GM12878 (cell line): ENCODE measurements around the gene ERC2. TPM values are rescaled to one million over a fixed set of nuclear protein-coding genes. Genes with fewer than 3 reads are reported as not detected.

ENCODE experiments used
- ATAC-seq: fragments of 200-7000 bp; cut with Tn5 transposase; 3 replicates; pipeline ENCODE4 v1.9.1; 2020; ENCODE audit warnings: mild to moderate bottlenecking, moderate library complexity
- BruUV-seq: library from RNA; stranded (reverse); fragments of 400-500 nt; replicated peaks from 2 replicates; lab custom pipeline; 2021; lab: Mats Ljungman, UMichigan
- CTCF ChIA-PET: fragments of 300-600 bp; sonication (Branson Sonifier 250); formaldehyde crosslinking; extraction: SDS; loops from one replicate; lab custom pipeline; 2021; ENCODE audit warnings: inconsistent platforms; lab: Yijun Ruan, JAX
- POLR2A ChIA-PET: fragments of 350-600 bp; formaldehyde crosslinking; extraction: SDS; loops from one replicate; lab custom pipeline; 2021; ENCODE audit warnings: inconsistent platforms; lab: Charles Lee
- RAD21 ChIA-PET: fragments of 300-600 bp; sonication (Branson Sonifier 250); formaldehyde crosslinking; loops from one replicate; lab custom pipeline; 2023; ENCODE audit warnings: antibody characterized with exemption; ENCODE audit not compliant: unreplicated experiment; lab: Charles Lee
- SMC1A ChIA-PET: fragments of 300-600 bp; sonication (Branson Sonifier 250); formaldehyde crosslinking; loops from one replicate; lab custom pipeline; 2023; ENCODE audit not compliant: unreplicated experiment, uncharacterized antibody; lab: Charles Lee
- DNase-seq: peaks from one replicate; pipeline ENCODE4 v3.0.0-alpha.2; 2011; ENCODE audit warnings: low read depth, low spot score
- FAIRE-seq: peaks from 3 replicates; lab custom pipeline; 2011; peaks lifted over from hg19 to GRCh38; lab: Jason Lieb, UNC
- H2AFZ ChIP-seq: 2 replicates; pipeline ENCODE4 v1.6.0; 2011; ENCODE audit warnings: low read depth, low read length, control low read depth; ENCODE audit not compliant: control insufficient read depth
- H3K27ac ChIP-seq: 2 replicates; pipeline ENCODE4 v1.5.1; 2011; ENCODE audit warnings: control low read depth; ENCODE audit not compliant: control insufficient read depth, insufficient read depth
- H3K27me3 ChIP-seq, 2 experiments: replicated peaks in 1 of 2; 2 replicates each; pipeline versions ENCODE4 v1.6.0 to v1.6.1; 2011; ENCODE audit warnings: low read length in 1 of 2; ENCODE audit not compliant: control insufficient read depth in 2 of 2, insufficient read depth in 2 of 2
- H3K36me3 ChIP-seq, 2 experiments: 2 replicates each; pipeline ENCODE4 v1.5.1; 2011; ENCODE audit warnings: low read length in 1 of 2; ENCODE audit not compliant: control insufficient read depth in 2 of 2, insufficient read depth in 2 of 2
- H3K4me1 ChIP-seq: 2 replicates; pipeline ENCODE4 v1.6.1; 2011; ENCODE audit warnings: mild to moderate bottlenecking, low read length, moderate library complexity, mixed read lengths; ENCODE audit not compliant: control insufficient read depth, insufficient read depth
- H3K4me2 ChIP-seq: 2 replicates; pipeline ENCODE4 v1.6.0; 2011; ENCODE audit warnings: control low read depth; ENCODE audit not compliant: control insufficient read depth, insufficient read depth
- H3K4me3 ChIP-seq: fragments of 200-600 bp; sonication (generic); 2 replicates; pipeline ENCODE4 v1.5.1; 2016
- H3K79me2 ChIP-seq: 2 replicates; pipeline ENCODE4 v1.6.0; 2011; ENCODE audit warnings: low read length; ENCODE audit not compliant: control insufficient read depth, insufficient read depth
- H3K9ac ChIP-seq: 2 replicates; pipeline ENCODE4 v1.8.0; 2011; ENCODE audit warnings: low read length, control low read depth, mixed read lengths; ENCODE audit not compliant: control insufficient read depth, insufficient read depth
- H3K9me3 ChIP-seq: replicated peaks from 3 replicates; pipeline ENCODE4 v1.5.1; 2011; ENCODE audit warnings: mild to moderate bottlenecking, low read length; ENCODE audit not compliant: control insufficient read depth, insufficient read depth
- H4K20me1 ChIP-seq: 2 replicates; pipeline ENCODE4 v1.6.0; 2011; ENCODE audit not compliant: control insufficient read depth, insufficient read depth
- CHD1 ChIP-seq: IDR thresholded peaks from 2 replicates; pipeline ENCODE4 v1.6.1; 2012; ENCODE audit warnings: low read depth, low read length, improper control_type of control experiment
- CHD4 ChIP-seq: fragments of 200-600 bp; sonication (generic); IDR thresholded peaks from 2 replicates; pipeline ENCODE4 v1.6.1; 2016; ENCODE audit warnings: mild to moderate bottlenecking
- CTCF ChIP-seq, 3 experiments: IDR thresholded peaks in 2 of 3; conservative IDR thresholded peaks in 1 of 3; 2 replicates each; pipeline ENCODE4 v1.5.1; 2011; ENCODE audit warnings: low read depth in 3 of 3, low read length in 3 of 3, mild to moderate bottlenecking in 3 of 3, control low read depth in 2 of 3, moderate library complexity in 2 of 3, inconsistent platforms in 1 of 3, mixed read lengths in 1 of 3; ENCODE audit not compliant: control insufficient read depth in 2 of 3, insufficient read depth in 1 of 3; ENCODE audit errors: extremely low read depth in 1 of 3
- PBX3 ChIP-seq: IDR thresholded peaks from 2 replicates; pipeline ENCODE4 v1.6.1; 2011; ENCODE audit warnings: mild to moderate bottlenecking, low read depth, low read length, moderate library complexity; ENCODE audit not compliant: insufficient replicate concordance
- RBBP5 ChIP-seq: fragments of 200-600 bp; sonication (generic); conservative IDR thresholded peaks from 2 replicates; pipeline ENCODE4 v1.6.1; 2016
- STAT3 ChIP-seq: IDR thresholded peaks from 2 replicates; pipeline ENCODE4 v1.6.1; 2011; ENCODE audit warnings: low read depth, low read length, improper control_type of control experiment
- TARDBP ChIP-seq: IDR thresholded peaks from 2 replicates; pipeline ENCODE4 v1.6.1; 2016; ENCODE audit warnings: borderline replicate concordance
- WGBS: methylation state at CpG from one replicate; pipeline ENCODE4 v1.1.6; 2016; ENCODE audit warnings: low lambda C conversion rate; ENCODE audit not compliant: insufficient replicate concordance, insufficient coverage; ENCODE audit errors: missing lambda C conversion rate; 5-methylcytosine and 5-hydroxymethylcytosine counted together
- in situ Hi-C: fragments of 300-500 bp; cut with MboI; formaldehyde crosslinking; loops from 9 replicates; pipeline ENCODE4 v1.14.3; 2018; ENCODE audit warnings: mixed read lengths
- intact Hi-C: fragments of 100-400 bp; cut with micrococcal nuclease; formaldehyde crosslinking; loops from one replicate; pipeline ENCODE4 v1.14.2; 2022; ENCODE audit not compliant: unreplicated experiment
- polyA plus RNA-seq, 11 experiments: library from polyadenylated mRNA; depleted of rRNA in 4 of 11; unstranded in 6 of 11; stranded (reverse) in 5 of 11; fragments of >200 nt; fragmentation: Nextera tagmentation in 4 of 11; fragmentation: Illumina TruSeq in 1 of 11; extraction: Ambion mirVana in 4 of 11; extraction: Trizol in 1 of 11; gene quantifications; 1 replicate in 1 of 11; 2 replicates in 10 of 11; pipeline versions ENCODE4 v1.2.1 to v1.2.3, GENCODE V29; 2011 to 2016; ENCODE audit warnings: inconsistent platforms in 2 of 11, missing spikeins in 2 of 11, low read depth in 1 of 11
- total RNA-seq, 4 experiments: library from RNA; depleted of rRNA in 3 of 4; stranded (reverse); fragments of >200 nt in 3 of 4; fragmentation: Illumina TruSeq in 1 of 4; extraction: Trizol in 1 of 4; gene quantifications; 2 replicates each; pipeline versions ENCODE4 v1.2.1 to v1.2.3, GENCODE V29; 2013 to 2021
- TF ChIP-seq, protein P1 (sequence below): IDR thresholded peaks from 2 replicates; pipeline ENCODE4 v1.6.1; 2012; ENCODE audit warnings: mild to moderate bottlenecking, low read depth, low read length

Gene ERC2
- total and polyA plus RNA-seq, 10 of the 15 experiments (the other 5 are each of a cell fraction or from before 2014, with no cell fraction given), result 0.06 to 1.4 (median 0.12) TPM; not detected in 3

DNA sequence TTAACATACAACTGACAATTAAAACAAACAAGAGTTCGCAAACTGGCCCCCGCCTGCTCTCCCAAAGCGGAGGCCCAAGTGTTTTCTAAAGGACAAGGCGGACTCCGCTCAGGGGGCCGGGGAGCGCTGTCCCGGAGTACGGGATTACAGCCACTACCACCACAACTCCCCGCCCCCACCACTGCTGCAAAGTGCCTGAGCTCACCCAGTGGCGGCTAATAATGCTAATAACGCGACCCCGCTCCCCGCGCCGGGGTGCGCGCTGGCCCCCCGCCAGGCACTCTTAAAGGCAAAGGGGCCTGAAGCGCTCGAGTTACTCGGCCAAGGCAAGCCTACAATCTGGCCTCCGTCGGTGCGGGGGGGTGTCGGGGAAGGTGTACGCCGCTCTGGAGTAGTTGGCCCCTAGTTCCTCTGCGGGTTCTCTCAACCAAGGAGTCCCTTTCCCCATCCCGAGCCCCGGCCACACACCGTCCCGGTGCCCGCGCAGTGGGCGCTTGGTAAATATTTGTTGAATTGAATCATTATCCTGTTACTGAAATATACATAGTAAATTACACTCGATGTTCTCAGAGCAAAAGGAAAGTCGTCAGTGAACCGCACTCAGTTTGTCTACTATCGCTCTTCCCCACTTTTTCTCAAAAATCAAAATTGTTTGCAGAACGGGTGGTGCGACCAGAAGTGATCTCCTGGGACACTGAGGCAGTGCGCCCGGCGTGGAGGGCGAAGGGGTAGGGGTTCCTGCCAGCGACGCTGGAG is 982.0 kb downstream of the ERC2 start:
- no peaks in the 10 kb centered on the region for H3K9me3 ChIP-seq
- ChIA-PET SMC1A (interaction anchor here (3.0 kb wide), 1 partner anchor 234 kb away, joined by 27 read pairs; no protein-coding TSS in a partner anchor), RAD21 (interaction anchor here (0.6 to 4.0 kb wide), 2 partner anchors 118 to 235 kb away, joined by 3 to 43 read pairs; no protein-coding TSS in a partner anchor), POLR2A (no interaction called here), CTCF (interaction anchor here (0.7 to 1.8 kb wide), 3 partner anchors 10 to 254 kb away, joined by 3 to 8 read pairs (median 5); no protein-coding TSS in a partner anchor)
- TF ChIP-seq CTCF (IDR thresholded peaks at IDR 0.05 in 2 of 3, conservative IDR thresholded peaks at IDR 0.05 in 1 of 3; ENCODE audit: control insufficient read depth in 2 of 3, extremely low read depth in 1 of 3, insufficient read depth in 1 of 3, low read depth in 3 of 3, low read length in 3 of 3) (no peak), TARDBP (no peak), CHD1 (no peak), RBBP5 (no peak), CHD4 (no peak), PBX3 (no peak), STAT3 (no peak)
- TF ChIP-seq, protein P1, sequence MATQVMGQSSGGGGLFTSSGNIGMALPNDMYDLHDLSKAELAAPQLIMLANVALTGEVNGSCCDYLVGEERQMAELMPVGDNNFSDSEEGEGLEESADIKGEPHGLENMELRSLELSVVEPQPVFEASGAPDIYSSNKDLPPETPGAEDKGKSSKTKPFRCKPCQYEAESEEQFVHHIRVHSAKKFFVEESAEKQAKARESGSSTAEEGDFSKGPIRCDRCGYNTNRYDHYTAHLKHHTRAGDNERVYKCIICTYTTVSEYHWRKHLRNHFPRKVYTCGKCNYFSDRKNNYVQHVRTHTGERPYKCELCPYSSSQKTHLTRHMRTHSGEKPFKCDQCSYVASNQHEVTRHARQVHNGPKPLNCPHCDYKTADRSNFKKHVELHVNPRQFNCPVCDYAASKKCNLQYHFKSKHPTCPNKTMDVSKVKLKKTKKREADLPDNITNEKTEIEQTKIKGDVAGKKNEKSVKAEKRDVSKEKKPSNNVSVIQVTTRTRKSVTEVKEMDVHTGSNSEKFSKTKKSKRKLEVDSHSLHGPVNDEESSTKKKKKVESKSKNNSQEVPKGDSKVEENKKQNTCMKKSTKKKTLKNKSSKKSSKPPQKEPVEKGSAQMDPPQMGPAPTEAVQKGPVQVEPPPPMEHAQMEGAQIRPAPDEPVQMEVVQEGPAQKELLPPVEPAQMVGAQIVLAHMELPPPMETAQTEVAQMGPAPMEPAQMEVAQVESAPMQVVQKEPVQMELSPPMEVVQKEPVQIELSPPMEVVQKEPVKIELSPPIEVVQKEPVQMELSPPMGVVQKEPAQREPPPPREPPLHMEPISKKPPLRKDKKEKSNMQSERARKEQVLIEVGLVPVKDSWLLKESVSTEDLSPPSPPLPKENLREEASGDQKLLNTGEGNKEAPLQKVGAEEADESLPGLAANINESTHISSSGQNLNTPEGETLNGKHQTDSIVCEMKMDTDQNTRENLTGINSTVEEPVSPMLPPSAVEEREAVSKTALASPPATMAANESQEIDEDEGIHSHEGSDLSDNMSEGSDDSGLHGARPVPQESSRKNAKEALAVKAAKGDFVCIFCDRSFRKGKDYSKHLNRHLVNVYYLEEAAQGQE, result no peak
- H4K20me1 ChIP-seq, result no peaks in the 10 kb centered on the region; the same call in 1 of the 2 replicates
- no peaks in the 10 kb centered on the region for H3K79me2 ChIP-seq
- ATAC-seq (no peak), FAIRE-seq (no peak), DNase-seq (no peak)
- H3K27ac ChIP-seq, result no peak overlapping the region
- H3K4me3 ChIP-seq, result peak overlapping the region; percentile 86
- peak overlapping the region; percentile 21 for H3K9ac ChIP-seq
- intact Hi-C loops, result loop anchor here (5.0 to 10.0 kb wide), 6 partner anchors 121 to 766 kb away; no protein-coding TSS in a partner anchor
- H3K4me1 ChIP-seq, result peaks cover 18% of the 10 kb centered on the region
- H3K27me3 ChIP-seq, result peaks cover 18 to 46% of the 10 kb centered on the region in 2 experiments
- peak overlapping the region; percentile 15 for H2AFZ ChIP-seq
- TSS peak; percentile 50 for BruUV-seq
- WGBS, result 9% methylated on average over 48 of the region's 49 CpGs
- in situ Hi-C loops, result no loop called here
- no peaks in the 10 kb centered on the region for H3K36me3 ChIP-seq
- peak overlapping the region; percentile 98 for H3K4me2 ChIP-seq
